NCI-H2029 treated with DMSO at 0.1 percent for 48 hours (cell line): ENCODE data around the gene ZRANB3.

ENCODE experiments used
- DNase-seq: peaks from one replicate; lab custom pipeline; 2025; lab: John Stamatoyannopoulos, UW

Gene ZRANB3

DNA sequence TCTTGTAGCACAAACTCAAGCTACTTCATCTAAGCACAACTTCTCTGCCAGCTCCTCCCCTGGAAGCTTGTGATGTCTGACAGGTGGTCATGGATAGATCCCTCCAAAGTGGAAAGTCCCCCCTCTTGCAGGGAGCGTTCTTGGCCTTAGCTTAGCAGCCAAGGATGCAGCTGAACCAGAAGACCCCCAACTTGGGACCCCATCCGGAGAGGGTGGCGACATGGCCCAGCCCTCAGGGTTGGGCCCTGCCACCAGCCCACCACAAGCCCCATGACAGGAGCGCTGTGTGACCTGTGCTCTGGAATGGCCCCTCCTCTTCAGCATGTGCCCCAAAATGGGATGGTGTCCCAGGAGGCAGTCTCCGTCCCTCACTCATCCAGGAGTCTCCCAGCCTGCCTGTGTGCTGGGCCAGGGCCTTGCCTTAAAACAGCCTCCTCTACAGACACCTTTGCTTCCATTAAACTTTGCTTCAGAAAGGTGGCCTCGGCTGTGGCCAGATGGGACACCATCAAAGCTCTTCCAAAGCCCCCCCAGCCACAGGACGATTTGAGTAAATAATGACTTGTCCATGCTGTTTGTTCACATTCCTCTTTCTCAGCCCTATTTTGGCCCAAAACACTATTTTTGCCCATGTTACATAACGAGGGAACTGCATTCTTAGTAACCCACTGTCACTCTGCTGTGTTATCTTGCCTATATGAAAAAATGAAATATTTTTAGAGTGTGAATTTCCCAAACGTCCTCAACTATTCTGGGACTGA lies 356.8 kb downstream of the ZRANB3 start:
- DNase-seq = no peak

DNA sequence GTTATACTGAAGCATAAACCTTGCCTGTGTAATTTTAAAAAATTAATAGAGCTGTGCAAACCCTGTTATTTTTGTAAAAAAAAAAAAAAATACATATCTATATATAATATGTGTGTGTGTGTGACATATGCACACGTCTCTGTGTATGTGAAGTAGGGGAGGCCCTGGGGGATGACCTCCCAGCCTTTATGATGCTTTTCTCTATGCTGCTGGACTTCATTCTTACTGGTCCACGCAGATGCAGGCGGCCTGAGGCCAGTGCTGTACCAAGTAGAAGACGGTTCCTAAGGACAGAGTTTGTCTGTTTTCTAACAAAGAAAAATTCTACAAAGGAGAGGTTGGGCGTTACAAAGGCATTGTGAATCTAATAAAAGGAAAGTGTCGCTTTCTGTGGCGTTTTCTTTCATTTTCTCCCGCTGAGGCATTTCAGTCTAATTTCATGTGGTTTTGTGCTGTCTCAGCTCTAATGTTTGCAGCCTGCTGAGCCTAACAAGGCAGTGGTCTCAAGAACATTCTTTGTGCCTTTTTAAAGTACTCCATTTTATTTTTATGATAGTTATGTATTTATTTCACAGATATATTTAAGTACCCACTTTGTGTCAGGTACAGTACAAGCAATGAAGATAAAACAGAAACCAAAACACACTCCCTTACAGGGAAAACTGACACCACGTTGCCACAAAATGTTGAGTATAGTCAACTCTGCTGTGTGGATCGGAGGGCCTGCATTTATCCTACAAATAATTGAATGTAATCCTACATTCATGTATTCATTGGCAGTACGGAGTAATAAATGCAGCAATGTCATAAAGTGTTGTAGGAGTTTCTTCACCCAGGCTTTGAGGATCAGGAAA lies 360.9 kb downstream of the ZRANB3 start:
- DNase-seq = no peak

DNA sequence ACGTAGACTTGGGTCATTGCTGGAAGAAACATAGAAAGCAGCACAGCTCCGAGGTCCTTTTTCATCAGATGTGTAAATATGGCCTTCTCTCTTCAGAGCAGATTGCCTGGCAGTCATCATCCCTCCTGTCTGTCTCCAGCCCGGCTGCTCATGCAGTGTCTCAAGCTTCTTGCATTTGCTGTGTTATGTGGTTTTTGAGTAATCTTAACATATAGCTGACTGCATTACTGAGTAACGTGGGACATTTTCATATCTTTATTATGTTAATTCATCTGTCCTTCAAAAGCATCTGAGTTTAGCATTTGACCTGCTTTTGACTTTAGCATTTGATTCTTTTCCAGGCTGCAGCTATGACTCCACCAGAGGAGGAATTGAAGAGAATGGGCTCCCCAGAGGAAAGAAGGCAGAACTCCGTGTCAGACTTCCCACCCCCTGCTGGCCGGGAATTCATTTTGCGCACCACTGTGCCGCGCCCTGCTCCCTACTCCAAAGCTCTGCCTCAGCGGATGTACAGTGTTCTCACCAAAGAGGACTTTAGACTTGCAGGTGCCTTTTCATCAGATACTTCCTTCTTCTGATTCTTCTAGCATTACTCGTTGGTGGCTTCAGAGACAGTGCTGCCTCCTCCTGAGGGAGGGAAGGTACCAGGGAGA lies 362.7 kb downstream of the ZRANB3 start:
- no peak for DNase-seq

DNA sequence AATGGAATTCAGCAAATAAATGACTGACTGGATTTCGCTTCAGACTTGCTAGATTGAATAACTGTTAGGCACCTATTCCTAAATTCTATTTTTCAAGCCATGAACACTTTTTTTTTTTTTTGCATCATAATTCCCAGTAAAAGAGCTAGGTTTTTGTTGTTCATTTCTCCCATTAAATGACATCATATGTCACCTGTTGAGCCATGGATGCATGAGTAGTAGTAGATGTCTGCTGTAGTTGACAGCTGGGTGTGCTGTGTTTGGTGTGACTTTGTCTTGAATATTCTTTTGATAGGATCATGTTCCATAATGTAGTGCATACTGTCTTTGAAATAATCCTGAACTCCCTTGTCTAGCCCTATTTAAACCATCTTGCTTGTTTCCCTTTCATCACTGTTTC lies 363.7 kb downstream of the ZRANB3 start:
- DNase-seq = no peak

DNA sequence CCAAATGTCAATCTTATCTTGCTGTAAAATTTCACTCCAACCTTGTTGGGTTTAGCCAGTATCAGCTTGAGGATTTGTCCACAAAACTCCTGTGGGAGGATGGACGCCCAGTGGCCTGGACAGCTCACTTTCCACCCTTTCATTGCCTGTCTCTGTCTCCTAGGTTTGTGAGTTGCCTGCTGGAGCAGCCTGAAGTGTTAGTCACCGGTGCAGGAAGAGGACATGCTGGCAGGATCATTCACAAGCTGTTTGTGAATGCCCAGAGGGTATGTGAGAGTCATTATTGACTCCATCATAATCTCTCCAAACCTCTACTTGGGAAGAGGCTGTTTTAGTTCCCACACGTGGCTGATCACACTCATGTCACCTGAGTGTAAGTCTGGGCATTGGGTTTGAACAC lies 366.6 kb downstream of the ZRANB3 start:
- DNase-seq = no peak

DNA sequence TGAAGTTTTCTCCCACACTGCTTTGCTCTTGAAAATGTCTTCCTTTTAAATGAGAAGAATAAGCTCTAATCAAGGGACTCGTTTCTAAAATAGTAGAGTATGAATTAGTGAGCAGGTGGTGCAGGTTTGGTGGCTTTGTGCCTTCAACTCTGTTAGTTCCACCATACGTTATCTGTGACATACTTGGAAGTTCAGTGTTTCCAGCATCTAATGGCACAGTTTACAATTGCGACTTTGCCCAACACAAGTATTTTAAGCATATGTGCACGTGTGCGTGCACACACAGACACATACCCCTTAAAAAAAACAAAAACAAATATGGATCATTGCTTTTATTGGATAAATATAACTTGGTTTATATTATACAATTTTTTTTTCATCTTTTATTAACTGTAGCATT lies 367.1 kb downstream of the ZRANB3 start:
- DNase-seq = no peak

DNA sequence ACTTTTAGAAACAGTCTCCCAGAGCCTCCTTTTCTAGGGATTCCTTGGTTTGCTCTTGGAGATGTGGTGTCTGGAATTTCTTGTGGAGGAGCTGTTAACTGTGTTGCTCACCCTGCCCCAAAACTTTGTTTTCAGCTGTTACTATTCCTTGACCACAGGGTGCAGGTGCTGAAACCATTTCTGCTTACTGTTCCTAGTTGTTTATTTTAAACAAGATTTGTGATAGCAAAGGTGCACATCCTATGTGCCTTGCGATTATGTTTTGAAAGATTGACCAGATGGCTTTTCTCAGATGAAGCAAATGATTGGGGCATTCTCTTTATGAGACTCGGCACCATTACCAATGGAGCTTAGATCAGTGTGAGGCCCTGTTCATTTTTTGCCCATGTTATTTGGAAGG lies 367.7 kb downstream of the ZRANB3 start:
- no peak for DNase-seq

DNA sequence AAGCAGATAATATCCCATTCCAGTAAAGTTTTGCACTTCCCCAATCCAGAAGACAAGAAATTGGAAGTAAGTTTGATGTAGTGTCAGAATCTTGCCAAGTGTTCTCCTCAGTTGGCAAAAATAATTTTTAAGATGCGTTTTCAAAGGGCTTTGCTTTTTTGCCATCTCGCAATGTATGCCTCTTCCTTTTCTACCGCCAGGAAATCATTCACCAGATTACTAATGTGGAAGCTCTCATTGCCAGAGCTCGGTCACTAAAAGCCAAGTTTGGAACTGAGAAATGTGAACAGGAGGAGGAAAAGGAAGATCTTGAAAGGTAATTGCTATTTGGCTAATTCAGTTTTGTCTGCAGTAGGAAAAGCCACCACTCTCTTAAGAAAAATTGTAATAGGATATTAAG lies 368.2 kb downstream of the ZRANB3 start:
- DNase-seq = no peak

DNA sequence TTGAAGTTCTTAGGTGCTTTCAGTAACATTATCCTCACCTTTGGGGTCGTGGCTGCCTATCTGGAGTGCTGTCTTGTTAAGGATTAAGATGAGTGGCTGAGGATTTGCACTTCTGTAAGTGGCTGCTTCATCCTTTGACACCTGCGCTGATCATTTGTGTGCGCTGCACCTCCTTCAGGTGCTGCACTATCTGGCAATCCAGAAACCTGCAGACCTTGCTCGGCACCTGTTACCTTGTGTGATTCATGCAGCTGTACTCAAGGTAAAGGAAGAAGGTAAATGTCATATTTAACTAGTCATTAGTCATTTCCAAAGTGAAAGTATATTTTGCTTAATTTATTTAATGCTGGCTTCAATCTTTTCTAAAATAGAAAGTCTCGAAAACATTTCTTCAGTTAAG lies 368.6 kb downstream of the ZRANB3 start:
- no peak for DNase-seq

DNA sequence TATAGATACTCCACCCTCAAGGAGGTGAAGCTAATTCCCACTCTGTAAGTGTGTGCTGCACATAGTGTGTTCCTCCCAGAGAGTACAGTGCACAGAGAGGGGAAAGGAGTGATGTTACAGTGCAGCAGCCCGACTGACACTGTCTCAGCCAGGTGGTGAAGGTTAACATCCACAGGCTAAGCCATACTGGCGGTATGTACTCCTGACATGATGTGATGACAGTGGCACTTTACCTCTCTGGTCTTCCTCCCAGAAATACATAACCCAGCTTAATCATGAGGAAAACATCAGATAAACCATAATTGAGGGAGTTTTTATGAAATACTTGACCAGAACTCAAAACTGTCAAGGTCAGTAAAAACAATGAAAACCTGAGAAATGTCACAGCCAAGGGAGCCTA lies 371.8 kb downstream of the ZRANB3 start:
- no peak for DNase-seq

DNA sequence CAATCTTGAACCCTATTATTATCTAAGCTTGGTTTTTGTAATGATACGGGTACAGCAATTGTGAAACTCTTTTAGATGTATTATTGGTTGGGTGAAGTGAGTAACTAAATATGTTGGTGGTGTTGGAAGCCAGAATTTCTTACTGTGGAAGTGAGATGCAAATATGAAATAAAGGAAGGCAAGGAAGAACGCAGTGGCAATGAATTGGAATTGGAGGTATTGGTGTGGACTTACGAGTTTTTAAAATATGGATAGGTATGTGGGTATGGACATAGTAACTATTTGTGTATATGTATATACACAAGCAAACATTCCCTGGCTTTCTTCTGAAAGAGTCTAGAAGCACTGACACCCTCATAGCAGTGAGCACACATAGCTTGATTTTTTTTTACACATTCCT lies 373.2 kb downstream of the ZRANB3 start:
- no peak for DNase-seq

DNA sequence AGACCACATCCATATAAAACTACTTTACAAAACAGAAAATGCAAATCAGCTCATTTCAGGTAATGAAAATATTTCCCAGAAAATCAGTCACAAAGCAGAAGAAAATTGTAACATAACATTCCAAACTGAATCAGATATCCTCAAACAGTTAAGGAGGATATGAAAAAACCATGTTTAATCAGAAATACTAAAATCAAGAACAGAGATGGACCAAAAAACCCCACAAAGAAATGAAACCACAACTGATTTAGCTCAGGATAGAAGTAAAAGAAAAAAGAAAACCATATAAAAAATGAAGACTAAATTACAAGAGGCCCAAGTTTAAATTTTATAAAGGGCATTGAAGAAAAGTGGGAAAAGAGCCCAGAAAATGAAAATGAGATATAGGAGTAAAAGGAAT lies 376.1 kb downstream of the ZRANB3 start:
- no peak for DNase-seq

DNA sequence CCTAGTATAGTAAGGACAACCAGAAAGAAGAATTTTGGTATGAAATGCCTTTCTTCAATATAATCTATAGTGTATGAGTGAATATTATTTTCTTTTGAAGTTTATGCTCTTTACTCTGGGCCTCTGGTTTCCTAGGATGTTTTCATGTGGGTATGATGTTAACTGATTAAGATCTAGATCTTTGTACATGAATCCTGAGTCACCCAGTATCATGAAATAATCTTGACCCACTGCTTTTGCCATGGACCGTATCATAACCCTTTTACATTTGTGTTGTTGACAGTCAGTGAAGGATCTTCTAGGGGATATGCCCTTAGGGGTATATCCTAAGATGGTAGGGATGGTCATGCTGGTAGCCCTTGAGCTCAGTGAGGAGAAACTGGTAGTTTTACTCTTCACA lies 378.7 kb downstream of the ZRANB3 start:
- no peak for DNase-seq

DNA sequence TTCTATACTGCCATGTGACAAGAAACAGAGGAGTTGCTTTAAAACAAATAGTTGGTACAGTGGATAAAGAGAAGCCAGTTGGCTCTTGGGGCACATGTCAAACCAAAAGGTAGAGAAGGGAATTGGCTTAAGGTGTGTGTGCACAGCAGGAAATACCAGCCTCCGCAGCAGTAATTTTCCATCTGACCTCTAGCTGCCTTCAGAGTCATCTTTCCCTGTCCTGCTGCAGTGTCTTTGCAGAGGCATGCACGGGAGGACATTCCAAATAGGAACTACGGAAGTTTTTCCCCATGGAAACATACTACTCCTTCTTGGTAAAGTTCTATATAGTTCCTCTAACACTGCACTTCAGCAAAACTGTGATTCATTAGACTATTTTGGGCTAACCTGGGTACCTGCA lies 379.4 kb downstream of the ZRANB3 start:
- no peak for DNase-seq

DNA sequence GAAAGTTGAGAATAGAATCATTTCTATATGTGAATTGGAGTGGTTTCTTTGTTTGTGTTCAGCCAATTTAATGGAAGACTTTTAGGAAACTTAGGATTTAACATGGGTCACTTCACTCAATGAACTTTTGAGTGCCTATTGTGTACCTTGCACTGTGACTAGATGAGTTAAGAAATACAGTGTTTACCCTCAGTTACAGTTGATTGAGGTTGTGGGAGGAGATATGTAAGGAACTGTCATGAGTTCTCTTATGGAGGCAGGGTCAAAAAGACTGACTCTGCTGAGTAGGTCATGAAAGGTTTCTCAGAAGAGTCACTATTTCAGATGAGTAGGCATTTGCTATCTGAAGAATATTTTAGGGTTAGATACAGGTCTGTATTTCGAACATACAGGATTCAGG lies 380.3 kb downstream of the ZRANB3 start:
- no peak for DNase-seq

DNA sequence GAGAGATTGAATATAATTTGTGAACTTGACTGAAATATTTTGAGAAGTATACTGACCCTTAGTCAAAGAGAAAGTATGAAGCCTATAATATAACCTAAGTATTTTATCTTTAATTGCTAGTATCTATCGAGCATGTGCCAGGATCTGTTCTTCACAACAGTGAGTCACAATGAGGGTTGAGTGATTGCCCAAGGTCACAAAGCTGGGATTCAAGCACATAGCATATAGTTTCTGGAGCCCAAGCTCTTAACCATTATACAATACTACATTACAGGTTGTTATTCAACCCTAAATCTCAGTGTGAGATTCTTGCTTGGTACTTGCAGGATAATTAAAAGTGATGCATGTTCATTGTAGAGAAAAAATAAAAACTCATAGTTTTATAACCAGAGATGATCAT lies 381.8 kb downstream of the ZRANB3 start:
- no peak for DNase-seq

DNA sequence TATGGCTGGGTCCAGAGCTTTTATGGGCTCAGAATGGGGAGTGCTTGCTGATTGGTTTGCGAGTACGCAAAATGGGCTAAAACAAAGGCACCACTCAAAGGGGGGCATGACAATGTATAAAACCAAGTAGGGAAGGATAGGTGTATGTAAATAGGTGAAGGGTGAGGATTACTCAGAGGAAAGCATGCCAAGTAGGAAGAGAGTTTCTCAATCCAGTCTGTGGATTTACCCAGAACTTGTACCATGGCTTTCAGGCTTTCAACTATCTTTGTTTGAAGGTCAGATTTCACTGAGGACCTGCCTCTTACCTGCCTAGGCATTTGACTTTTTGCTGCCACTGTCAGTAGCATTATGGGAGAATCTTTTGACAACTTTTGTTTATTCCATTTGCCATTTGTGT lies 386.7 kb downstream of the ZRANB3 start:
- no peak for DNase-seq

DNA sequence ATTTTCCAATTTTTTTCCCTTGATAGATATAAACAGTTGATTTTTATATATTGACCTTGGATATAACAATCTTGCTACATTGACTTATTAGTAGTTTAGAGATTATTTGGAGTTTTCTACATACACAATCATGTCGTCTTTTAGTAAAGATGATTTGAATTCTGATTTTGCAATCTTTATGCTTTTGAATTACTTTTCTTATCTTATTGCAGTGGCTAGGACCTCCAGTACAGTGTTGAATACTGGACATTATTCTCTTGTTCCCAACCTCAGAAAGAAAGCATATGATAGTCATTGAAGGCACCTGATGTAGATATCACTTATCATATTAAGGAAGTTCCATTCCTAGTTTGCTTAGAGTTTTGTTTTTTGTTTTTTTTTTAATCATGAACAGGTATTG lies 388.7 kb downstream of the ZRANB3 start:
- no peak for DNase-seq

DNA sequence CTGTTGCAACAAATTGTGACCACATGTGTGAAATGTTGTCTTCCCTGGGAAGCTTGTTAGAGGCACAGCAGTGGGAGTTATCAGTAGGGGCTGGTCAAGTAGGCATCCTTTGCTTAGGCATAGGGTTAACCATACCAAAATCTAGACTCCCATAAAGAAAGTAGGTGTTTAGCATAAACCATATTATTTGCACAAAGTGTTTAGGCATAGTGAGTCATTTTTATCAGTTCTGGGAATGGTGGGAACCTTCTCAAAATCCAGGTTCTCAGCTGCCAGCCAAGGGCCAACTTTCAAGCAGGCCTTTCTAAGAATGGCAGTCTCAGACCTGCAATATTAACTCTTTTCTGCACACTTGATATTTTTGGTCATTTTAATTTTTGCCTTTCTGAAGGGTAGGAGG lies 390.4 kb downstream of the ZRANB3 start:
- DNase-seq = no peak

DNA sequence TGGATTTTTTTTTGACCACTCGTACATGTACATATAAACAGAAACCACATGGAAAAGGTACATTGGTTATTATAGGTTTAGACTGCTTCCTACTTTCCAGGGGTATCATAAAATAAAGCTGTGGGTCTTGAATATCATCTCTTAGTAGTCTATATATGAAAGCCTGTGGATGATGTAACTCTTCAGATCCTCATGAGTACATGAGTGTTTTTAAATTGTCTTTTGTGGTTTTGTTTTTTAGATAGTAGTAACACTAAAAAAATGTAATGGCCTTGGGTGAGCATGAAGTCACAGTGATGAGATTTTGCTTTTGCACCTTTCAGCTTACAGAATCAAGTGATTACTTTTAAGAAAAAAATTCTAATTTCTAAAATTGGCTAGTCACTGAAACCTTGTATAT lies 398.7 kb downstream of the ZRANB3 start:
- DNase-seq = no peak

DNA sequence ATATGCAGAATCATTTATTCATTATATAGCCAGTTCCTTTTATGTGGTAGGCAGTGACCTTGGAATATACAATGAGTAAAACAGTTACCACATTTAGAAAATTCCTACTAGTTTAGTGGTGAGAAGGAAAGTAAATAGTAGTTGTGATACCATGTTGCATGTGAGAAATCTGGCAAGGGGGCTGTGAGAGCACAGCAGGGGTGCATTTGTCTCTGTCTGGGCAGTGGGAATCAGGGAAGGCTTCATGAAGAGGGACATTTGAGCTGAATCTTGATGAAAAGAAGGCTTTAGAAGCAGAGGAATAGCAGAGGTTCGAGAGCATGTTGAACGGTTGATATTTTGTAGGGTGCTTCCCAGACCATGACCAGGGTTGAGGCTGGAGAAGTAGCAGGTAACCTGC lies 400.3 kb downstream of the ZRANB3 start:
- DNase-seq = no peak

DNA sequence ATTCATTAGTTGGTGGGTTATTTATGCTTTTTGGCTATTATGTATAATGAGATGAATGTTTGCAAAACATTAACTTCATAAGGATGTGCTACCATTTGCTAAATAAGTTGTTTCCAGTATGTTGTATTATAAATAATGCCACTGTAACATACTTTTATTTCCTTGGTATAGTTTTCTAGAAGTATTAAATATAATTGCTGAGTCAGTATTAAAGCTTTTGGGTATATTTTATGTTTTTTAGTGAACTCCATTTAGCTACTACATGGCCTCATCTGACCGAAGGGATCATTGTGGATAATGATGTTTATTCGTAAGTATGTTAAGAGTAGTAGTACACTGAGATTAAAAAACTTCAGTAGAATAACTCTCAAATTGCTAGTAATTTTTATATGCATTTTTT lies 405.1 kb downstream of the ZRANB3 start:
- DNase-seq = no peak
